ENCODE results near the gene NPTX1. TPM values are rescaled to one million over a fixed set of nuclear protein-coding genes. Genes with fewer than 3 reads are reported as not detected.

The NPTX1 gene
- total RNA-seq, 1 donor from 2014 or later = 0.10 TPM

DNA sequence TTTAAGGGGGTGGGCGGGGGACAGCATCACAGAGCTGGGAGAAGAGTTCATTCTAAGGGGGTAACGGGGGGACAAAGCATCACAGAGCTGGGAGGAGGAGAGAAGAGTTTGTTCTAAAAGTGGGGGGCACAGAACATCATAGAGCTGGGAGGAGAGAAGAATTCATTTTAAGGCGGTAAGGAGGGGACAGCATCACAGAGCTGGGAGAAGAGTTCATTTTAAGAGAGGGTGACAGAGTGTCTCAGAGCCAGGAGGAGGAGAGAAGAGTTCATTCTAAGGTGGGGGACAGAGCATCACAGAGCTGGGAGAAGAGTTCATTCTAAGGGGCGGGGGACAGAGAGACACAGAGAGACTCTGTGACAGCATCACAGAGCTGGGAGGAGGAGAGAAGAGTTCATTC lies 33.6 kb downstream of the NPTX1 start:
- Mint-ChIP-seq H3K4me1 (ENCODE audit: unreplicated experiment) (no peaks in the 10 kb centered on the region), H3K36me3 (ENCODE audit: low read depth, unreplicated experiment) (no peaks in the 10 kb centered on the region), H3K27me3 (ENCODE audit: unreplicated experiment) (peaks cover 9% of the 10 kb centered on the region), H3K9me3 (ENCODE audit: unreplicated experiment) (no peaks in the 10 kb centered on the region), H3K27ac (ENCODE audit: unreplicated experiment) (no peak overlapping the region), H3K4me3 (ENCODE audit: unreplicated experiment) (no peak overlapping the region)
- TF ChIP-seq, protein P1, sequence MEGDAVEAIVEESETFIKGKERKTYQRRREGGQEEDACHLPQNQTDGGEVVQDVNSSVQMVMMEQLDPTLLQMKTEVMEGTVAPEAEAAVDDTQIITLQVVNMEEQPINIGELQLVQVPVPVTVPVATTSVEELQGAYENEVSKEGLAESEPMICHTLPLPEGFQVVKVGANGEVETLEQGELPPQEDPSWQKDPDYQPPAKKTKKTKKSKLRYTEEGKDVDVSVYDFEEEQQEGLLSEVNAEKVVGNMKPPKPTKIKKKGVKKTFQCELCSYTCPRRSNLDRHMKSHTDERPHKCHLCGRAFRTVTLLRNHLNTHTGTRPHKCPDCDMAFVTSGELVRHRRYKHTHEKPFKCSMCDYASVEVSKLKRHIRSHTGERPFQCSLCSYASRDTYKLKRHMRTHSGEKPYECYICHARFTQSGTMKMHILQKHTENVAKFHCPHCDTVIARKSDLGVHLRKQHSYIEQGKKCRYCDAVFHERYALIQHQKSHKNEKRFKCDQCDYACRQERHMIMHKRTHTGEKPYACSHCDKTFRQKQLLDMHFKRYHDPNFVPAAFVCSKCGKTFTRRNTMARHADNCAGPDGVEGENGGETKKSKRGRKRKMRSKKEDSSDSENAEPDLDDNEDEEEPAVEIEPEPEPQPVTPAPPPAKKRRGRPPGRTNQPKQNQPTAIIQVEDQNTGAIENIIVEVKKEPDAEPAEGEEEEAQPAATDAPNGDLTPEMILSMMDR (IDR thresholded peaks at IDR 0.05; ENCODE audit: unreplicated experiment) = no peak
- DNase-seq (ENCODE audit: low spot score) = no peak

DNA sequence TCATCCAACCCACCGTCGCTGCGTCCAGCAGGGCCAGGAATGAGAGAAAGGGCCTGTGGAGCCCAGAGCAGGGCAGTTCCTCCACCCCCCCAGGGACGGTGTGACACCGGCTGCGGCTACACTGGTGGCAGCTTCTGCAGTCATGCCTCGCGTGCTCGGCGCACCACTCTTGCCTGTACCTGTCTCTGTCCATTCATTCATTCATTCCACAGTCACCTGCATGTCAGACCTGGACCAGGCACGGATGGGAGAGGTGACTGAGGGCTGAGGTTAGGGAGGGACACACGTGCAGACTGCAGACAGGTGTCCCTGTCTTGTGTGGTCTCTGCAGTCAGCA lies 34.1 kb downstream of the NPTX1 start:
- Mint-ChIP-seq H3K4me1 (ENCODE audit: unreplicated experiment) (no peaks in the 10 kb centered on the region), H3K36me3 (ENCODE audit: low read depth, unreplicated experiment) (no peaks in the 10 kb centered on the region), H3K9me3 (ENCODE audit: unreplicated experiment) (no peaks in the 10 kb centered on the region), H3K27me3 (ENCODE audit: unreplicated experiment) (peaks cover 9% of the 10 kb centered on the region), H3K4me3 (ENCODE audit: unreplicated experiment) (no peak overlapping the region), H3K27ac (ENCODE audit: unreplicated experiment) (no peak overlapping the region)
- DNase-seq (ENCODE audit: low spot score) = no peak
- TF ChIP-seq, protein P1 (IDR thresholded peaks at IDR 0.05; ENCODE audit: unreplicated experiment) = no peak

DNA sequence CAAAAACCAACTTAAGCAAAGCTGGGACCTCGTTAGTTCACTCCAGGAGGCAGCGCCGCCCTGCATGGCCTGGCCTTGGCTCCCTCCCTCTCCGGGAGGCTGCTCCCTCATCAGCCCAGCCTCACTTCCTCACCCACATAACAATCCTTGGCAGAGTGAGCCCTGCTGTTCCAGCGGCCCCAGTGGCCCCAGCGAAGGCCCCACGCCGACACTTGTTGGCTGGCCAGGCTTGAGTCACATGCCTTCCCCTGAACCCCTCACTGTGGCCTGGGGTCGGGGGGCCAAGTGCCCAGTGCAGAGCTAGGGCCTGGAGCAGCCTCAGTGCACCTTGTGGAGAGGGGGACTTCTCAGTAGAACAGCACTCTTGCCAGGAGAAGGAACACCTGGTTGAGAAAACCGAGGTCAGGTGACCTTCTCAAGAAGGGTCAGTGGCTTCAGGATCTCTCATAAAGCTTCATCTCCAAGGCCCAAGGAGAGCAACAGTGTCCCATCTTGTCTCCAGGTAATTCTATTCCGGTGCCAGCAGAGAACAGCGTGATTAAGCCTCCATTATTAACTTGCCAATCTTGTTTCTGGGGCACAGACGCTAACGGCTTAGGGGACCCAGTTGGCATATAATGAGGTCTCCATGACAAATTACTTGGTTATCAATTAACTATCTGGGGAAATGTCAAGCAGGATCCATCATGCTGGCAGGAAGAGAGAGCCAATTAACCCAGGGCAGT lies 34.6 kb downstream of the NPTX1 start:
- Mint-ChIP-seq H3K9me3 (ENCODE audit: unreplicated experiment) (no peaks in the 10 kb centered on the region), H3K4me3 (ENCODE audit: unreplicated experiment) (no peak overlapping the region), H3K36me3 (ENCODE audit: low read depth, unreplicated experiment) (no peaks in the 10 kb centered on the region), H3K27me3 (ENCODE audit: unreplicated experiment) (peaks cover 9% of the 10 kb centered on the region), H3K4me1 (ENCODE audit: unreplicated experiment) (no peaks in the 10 kb centered on the region), H3K27ac (ENCODE audit: unreplicated experiment) (no peak overlapping the region)
- TF ChIP-seq, protein P1 (IDR thresholded peaks at IDR 0.05; ENCODE audit: unreplicated experiment) = no peak
- no peak for DNase-seq (ENCODE audit: low spot score)

DNA sequence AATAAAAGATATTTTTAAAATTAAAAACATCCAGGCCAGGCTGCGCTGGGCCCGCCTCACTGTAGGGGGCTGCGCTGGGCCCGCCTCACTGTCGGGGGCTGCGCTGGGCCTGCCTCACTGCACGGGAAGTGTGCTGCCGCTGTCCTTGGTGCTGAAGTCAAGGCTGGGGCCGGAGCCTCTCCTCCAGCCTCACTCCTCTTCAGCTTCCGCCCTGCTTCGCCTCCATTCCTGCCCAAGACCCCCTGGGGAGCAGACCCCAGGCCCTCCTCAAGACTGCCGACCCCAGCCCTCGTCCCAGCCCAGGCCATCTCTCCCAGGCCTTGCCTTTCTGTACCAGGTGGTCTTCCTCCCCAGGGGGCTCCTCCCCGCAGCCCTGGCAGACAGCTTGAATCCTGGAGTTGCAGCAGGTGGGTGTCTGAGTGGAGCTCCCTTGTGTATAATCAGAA lies 35.3 kb downstream of the NPTX1 start:
- DNase-seq (ENCODE audit: low spot score) = peak; percentile 88

DNA sequence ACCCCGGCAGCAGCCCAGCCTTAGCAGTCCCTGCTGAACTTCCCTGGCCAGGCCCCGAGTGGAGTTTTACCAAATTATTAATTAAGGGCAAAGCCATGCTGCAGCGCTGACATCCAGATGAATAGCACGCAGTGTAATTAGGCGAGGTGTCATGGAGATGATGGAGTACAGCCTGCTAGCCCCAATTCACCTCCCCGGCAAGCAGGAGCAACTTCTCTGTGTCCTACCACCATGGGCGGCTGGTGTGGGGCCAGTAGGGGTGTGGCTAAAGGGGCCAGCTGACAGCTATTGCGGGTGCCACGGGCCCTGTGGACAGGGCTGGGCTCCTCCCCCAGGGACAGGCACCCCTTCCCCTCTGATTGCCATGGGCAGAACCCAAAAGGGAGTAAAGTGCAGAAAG lies 36.9 kb downstream of the NPTX1 start:
- Mint-ChIP-seq H3K4me3 (ENCODE audit: unreplicated experiment) (no peak overlapping the region), H3K36me3 (ENCODE audit: low read depth, unreplicated experiment) (no peaks in the 10 kb centered on the region), H3K27ac (ENCODE audit: unreplicated experiment) (no peak overlapping the region), H3K4me1 (ENCODE audit: unreplicated experiment) (no peaks in the 10 kb centered on the region), H3K27me3 (ENCODE audit: unreplicated experiment) (peaks cover 11% of the 10 kb centered on the region), H3K9me3 (ENCODE audit: unreplicated experiment) (no peaks in the 10 kb centered on the region)
- DNase-seq (ENCODE audit: low spot score) = no peak
- TF ChIP-seq, protein P1 (IDR thresholded peaks at IDR 0.05; ENCODE audit: unreplicated experiment) = no peak

More for the DNA sequence above, 35.3 kb downstream of the NPTX1 start:
- TF ChIP-seq, protein P1 (IDR thresholded peaks at IDR 0.05; ENCODE audit: unreplicated experiment) = no peak
- H3K27me3 Mint-ChIP-seq (ENCODE audit: unreplicated experiment) = peaks cover 11% of the 10 kb centered on the region
- no peaks in the 10 kb centered on the region for H3K4me1 Mint-ChIP-seq (ENCODE audit: unreplicated experiment)
- no peak overlapping the region for H3K4me3 Mint-ChIP-seq (ENCODE audit: unreplicated experiment)
- no peak overlapping the region for H3K27ac Mint-ChIP-seq (ENCODE audit: unreplicated experiment)
- H3K9me3 Mint-ChIP-seq (ENCODE audit: unreplicated experiment) = no peaks in the 10 kb centered on the region
- no peaks in the 10 kb centered on the region for H3K36me3 Mint-ChIP-seq (ENCODE audit: low read depth, unreplicated experiment)

Measured in endothelial cell (in vitro differentiated cells).